Uterus (tissue), 4 donors: ENCODE results near the gene COMMD10. TPM values are rescaled to one million over a fixed set of nuclear protein-coding genes. Genes with fewer than 3 reads are reported as not detected.
A peak's percentile ranks its signal among the peaks of the same experiment; 100 is the strongest.

ENCODE experiments used
- DNase-seq, 2 donors: peaks; one replicate each; pipeline ENCODE4 v3.0.0-alpha.2; 2019 to 2020
- H3K27ac ChIP-seq, 2 donors: fragments of 200-600 bp; sonication (generic); 1 replicate in 1 of 2; 2 replicates in 1 of 2; pipeline ENCODE4 v1.5.1; 2016 to 2018
- H3K27me3 ChIP-seq, 2 donors: fragments of 200-600 bp; sonication (generic); one replicate each; pipeline ENCODE4 v1.5.1; 2018 to 2019; ENCODE audit warnings: control low read depth in 1 of 2
- H3K36me3 ChIP-seq, 2 donors: fragments of 200-600 bp; sonication (generic); one replicate each; pipeline ENCODE4 v1.5.1; 2019; ENCODE audit warnings: control low read depth in 1 of 2
- H3K4me1 ChIP-seq, 2 donors: fragments of 200-600 bp; sonication (generic); one replicate each; pipeline ENCODE4 v1.5.1; 2018 to 2019; ENCODE audit warnings: control low read depth in 1 of 2
- H3K4me3 ChIP-seq, 2 donors: fragments of 200-600 bp; sonication (generic); 1 replicate in 1 of 2; 2 replicates in 1 of 2; pipeline ENCODE4 v1.5.1; 2018 to 2019; ENCODE audit warnings: mild to moderate bottlenecking in 1 of 2
- H3K9me3 ChIP-seq, 2 donors: fragments of 200-600 bp; sonication (generic); one replicate each; pipeline ENCODE4 v1.5.1; 2019; ENCODE audit warnings: control low read depth in 1 of 2
- POLR2A ChIP-seq, 2 donors: fragments of 450-650 bp; IDR thresholded peaks; one replicate each; pipeline ENCODE4 v1.6.1; 2016; ENCODE audit warnings: antibody characterized with exemption in 2 of 2, mild to moderate bottlenecking in 1 of 2, moderate library complexity in 1 of 2
- intact Hi-C: fragments of 100-400 bp; cut with DNase I; formaldehyde crosslinking; loops from one replicate; pipeline ENCODE4 v1.15.1; 2023; ENCODE audit warnings: low total_unique reads
- total RNA-seq, 4 donors: library from RNA; depleted of rRNA in 3 of 4; stranded (reverse); fragments of >200 nt in 3 of 4; gene quantifications; one replicate each; pipeline versions ENCODE4 v1.1.0 to v1.2.4, GENCODE V29; 2014 to 2023
- TF ChIP-seq, protein P1 (sequence below), 4 experiments: fragments of 200-600 bp in 2 of 4; fragments of 450-650 bp in 2 of 4; sonication (generic) in 2 of 4; IDR thresholded peaks; one replicate each; pipeline ENCODE4 v1.5.1; 2016 to 2019; ENCODE audit warnings: antibody characterized with exemption in 4 of 4, mild to moderate bottlenecking in 2 of 4, moderate library complexity in 1 of 4
- donor health status: DM: yes; HTN: yes; CAD: no.

The COMMD10 gene
- total RNA-seq, 4 donors from 2014 or later, result 37.3 to 82.6 (median 67.3) TPM

DNA sequence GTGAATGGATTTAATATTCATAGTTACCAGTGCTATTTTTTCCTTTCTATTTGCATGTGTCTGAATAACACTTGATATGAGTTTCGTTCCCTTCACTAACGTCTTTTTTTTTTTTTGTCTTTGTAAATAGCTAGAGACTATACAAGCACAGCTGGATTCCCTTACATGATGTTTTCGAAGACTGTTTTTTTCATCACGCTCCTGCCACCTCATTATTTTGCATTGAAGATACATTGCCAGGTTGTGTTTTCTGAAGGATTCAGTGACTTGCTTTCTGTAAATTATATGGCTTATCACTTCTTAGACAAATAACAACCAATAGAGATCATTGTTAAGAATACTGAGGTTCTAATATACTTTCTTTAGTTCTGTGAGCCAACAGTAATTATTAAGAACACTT lies 207.5 kb downstream of the COMMD10 start:
- H3K36me3 ChIP-seq, result no peaks in the 10 kb centered on the region
- TF ChIP-seq POLR2A (IDR thresholded peaks at IDR 0.05), result no peak
- TF ChIP-seq, protein P1, sequence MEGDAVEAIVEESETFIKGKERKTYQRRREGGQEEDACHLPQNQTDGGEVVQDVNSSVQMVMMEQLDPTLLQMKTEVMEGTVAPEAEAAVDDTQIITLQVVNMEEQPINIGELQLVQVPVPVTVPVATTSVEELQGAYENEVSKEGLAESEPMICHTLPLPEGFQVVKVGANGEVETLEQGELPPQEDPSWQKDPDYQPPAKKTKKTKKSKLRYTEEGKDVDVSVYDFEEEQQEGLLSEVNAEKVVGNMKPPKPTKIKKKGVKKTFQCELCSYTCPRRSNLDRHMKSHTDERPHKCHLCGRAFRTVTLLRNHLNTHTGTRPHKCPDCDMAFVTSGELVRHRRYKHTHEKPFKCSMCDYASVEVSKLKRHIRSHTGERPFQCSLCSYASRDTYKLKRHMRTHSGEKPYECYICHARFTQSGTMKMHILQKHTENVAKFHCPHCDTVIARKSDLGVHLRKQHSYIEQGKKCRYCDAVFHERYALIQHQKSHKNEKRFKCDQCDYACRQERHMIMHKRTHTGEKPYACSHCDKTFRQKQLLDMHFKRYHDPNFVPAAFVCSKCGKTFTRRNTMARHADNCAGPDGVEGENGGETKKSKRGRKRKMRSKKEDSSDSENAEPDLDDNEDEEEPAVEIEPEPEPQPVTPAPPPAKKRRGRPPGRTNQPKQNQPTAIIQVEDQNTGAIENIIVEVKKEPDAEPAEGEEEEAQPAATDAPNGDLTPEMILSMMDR (IDR thresholded peaks at IDR 0.05), result no peak

DNA sequence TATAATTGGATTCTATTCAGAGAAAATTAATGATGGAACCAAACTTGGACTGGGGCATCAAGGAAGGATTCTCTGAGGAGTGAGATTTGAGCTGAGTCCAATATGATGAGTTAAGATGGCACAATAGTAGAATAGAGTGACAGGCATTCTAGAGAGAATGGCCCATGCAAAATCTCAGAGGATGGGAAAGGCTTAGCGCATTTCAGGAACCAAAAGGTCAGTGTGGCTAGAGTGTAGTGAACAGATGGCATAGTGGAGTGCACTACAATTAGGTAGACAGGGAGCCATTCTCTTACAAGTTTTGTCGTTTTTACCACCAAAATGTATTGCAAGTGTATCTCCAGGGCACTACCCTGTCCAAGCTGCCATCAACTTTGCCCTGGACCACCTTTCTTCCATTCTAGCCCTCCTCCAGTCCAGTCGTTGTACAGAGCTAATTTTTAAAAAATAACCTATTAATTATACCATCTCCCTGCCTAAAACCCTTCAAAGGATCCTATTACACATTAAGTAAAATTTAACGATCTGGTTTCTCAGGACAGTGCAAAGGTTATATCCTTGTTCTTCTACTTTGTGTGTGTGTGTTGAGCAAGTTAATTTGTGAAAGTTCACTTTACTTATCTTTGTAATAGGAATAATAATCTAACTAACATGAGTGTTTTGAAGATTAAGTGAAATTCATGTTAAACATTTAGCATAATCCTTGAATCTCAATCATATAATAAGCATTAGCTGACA lies 211.7 kb downstream of the COMMD10 start:
- Histone ChIP-seq H3K27ac (no peak overlapping the region), H3K4me3 (no peak overlapping the region), H3K27me3 (no peaks in the 10 kb centered on the region), H3K9me3 (no peaks in the 10 kb centered on the region), H3K36me3 (no peaks in the 10 kb centered on the region), H3K4me1 (no peaks in the 10 kb centered on the region)
- TF ChIP-seq, protein P1 (IDR thresholded peaks at IDR 0.05), result no peak
- no peak for TF ChIP-seq POLR2A (IDR thresholded peaks at IDR 0.05)
- intact Hi-C loops, result no loop called here
- DNase-seq, result no peak

More for the DNA sequence above, 207.5 kb downstream of the COMMD10 start:
- Histone ChIP-seq H3K27ac (no peak overlapping the region), H3K4me1 (no peaks in the 10 kb centered on the region), H3K4me3 (no peak overlapping the region), H3K9me3 (no peaks in the 10 kb centered on the region), H3K27me3 (no peaks in the 10 kb centered on the region)
- intact Hi-C loops, result no loop called here
- DNase-seq, result no peak

DNA sequence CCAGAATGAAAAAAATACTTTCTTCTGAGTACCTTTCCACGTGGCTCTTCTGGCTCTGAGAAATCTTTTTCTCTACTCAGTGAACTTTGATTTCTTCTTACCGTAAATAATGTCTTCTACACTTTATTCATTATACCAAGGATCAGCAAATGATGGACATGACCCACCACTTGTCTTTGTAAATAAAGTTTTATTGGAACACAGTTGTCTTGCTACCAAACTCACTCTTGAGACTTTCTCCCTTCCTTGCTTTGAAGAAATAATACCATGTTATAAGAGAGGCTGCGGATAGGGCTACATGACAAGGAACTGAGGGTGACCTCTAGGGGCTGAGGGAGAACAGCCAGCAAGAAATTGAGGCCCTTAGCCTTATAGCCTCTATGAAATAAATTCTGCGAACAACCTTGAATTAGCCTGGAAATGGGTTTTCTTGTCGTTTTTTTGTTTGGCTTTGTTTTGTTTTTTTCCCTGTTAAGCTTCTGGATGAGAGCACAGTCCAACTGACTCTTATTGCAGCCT lies 212.5 kb downstream of the COMMD10 start:
- DNase-seq, result no peak
- no peak overlapping the region for H3K4me3 ChIP-seq
- intact Hi-C loops, result no loop called here
- no peaks in the 10 kb centered on the region for H3K4me1 ChIP-seq
- no peak for TF ChIP-seq POLR2A (IDR thresholded peaks at IDR 0.05)
- TF ChIP-seq, protein P1 (IDR thresholded peaks at IDR 0.05), result no peak
- H3K27ac ChIP-seq, result no peak overlapping the region
- H3K27me3 ChIP-seq, result no peaks in the 10 kb centered on the region
- no peaks in the 10 kb centered on the region for H3K9me3 ChIP-seq
- H3K36me3 ChIP-seq, result no peaks in the 10 kb centered on the region

DNA sequence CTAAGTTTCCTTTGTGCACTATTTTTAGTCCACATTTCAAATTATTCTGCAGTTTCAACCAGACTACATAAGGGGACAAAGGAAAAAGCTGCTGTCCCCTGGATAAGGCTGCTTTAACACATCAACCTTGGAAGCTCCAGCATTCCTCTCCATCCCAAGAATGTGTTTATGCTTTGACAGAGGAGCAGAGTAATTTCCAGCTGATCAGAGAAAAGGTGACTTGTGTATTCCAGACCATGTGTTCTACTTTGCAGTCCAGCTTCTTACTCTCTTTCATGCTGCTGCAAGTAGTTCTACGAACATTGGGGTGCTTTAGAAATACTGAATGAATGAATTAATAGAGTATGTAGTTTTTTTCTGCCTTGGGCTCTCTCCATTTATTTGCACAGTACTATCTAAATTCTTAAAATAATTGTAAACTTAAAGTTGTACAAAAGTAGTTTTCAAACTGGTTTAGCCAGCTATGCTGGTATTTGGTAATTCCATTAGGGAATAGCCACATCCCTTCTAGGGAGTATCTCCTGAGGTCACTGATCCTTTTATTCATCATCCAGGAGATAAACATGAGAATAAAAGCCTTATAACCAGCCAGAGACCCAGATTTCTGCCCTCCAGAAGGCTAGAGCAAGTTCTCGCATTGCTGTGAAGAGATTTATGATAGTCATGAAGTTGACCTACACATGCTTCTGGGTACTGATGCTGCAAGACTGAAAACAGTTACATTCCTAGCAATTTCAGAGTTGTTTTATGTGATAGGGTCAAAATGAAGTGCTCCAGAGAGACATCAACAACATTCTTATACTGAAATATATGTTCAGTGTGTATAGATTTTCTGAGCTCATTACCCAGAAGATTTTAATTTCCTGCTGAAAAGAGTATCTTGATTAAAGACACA lies 215.2 kb downstream of the COMMD10 start:
- no peaks in the 10 kb centered on the region for H3K9me3 ChIP-seq
- H3K27me3 ChIP-seq, result no peaks in the 10 kb centered on the region
- peak overlapping the region in 1 of 2 donors; percentile 26 for H3K27ac ChIP-seq
- no peaks in the 10 kb centered on the region for H3K36me3 ChIP-seq
- DNase-seq, result no peak
- intact Hi-C loops, result no loop called here
- TF ChIP-seq, protein P1 (IDR thresholded peaks at IDR 0.05), result no peak
- no peak for TF ChIP-seq POLR2A (IDR thresholded peaks at IDR 0.05)
- no peak overlapping the region for H3K4me3 ChIP-seq
- H3K4me1 ChIP-seq, result no peaks in the 10 kb centered on the region

DNA sequence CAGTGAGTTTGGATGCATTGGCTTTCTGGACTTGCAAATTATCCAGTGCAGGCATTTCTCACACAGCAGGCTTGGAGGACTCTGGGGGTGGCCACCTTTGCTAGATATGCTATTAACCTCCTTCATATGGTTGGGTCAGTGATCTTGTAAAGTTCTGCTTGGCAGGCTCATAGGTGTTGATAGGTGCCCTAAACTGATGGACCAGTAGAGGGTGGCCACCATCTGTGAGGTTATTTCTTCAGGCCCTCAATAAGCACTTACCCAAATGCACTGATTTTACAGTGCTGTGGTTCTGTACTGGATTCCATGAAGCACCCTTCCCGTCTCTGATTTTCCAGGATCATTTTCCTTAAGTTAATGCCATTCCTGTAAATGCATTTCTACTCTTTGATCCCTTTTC lies 216.3 kb downstream of the COMMD10 start:
- DNase-seq, result no peak
- Histone ChIP-seq H3K4me1 (no peaks in the 10 kb centered on the region), H3K27ac (no peak overlapping the region), H3K4me3 (no peak overlapping the region), H3K9me3 (peaks cover 0 to 6% of the 10 kb centered on the region in 2 donors), H3K36me3 (no peaks in the 10 kb centered on the region), H3K27me3 (no peaks in the 10 kb centered on the region)
- intact Hi-C loops, result no loop called here
- TF ChIP-seq, protein P1 (IDR thresholded peaks at IDR 0.05), result no peak
- TF ChIP-seq POLR2A (IDR thresholded peaks at IDR 0.05), result no peak
